BE2C (cell line): ENCODE measurements around the gene GSE1.

Source experiments
- DNase-seq: peaks from one replicate; pipeline ENCODE4 v3.0.0-alpha.2; 2020
- H3K27me3 ChIP-seq: fragments of 250-450 bp; sonication (Bioruptor Pico); 2 replicates; pipeline ENCODE4 v1.5.1; 2020; ENCODE audit warnings: mild to moderate bottlenecking
- H3K36me3 ChIP-seq: fragments of 250-450 bp; sonication (Bioruptor Pico); 2 replicates; pipeline ENCODE4 v1.5.1; 2020; ENCODE audit warnings: mild to moderate bottlenecking
- H3K4me1 ChIP-seq: fragments of 250-450 bp; sonication (Bioruptor Pico); 2 replicates; pipeline ENCODE4 v1.5.1; 2020
- H3K4me3 ChIP-seq: 2 replicates; pipeline ENCODE4 v1.5.1; 2011; ENCODE audit warnings: low read depth, low read length
- H3K9me3 ChIP-seq: fragments of 250-450 bp; sonication (Bioruptor Pico); 2 replicates; pipeline ENCODE4 v1.5.1; 2020
- CTCF ChIP-seq: IDR thresholded peaks from 2 replicates; pipeline ENCODE4 v1.5.1; 2012; ENCODE audit warnings: mild to moderate bottlenecking, low read depth, low read length

The GSE1 gene

GRCh38 chr16:85569615-85570212 lies 43.4 kb upstream of the GSE1 start:
- no peaks in the 10 kb centered on the region for H3K9me3 ChIP-seq
- no peak overlapping the region for H3K4me3 ChIP-seq
- H3K4me1 ChIP-seq, result peaks cover 12% of the 10 kb centered on the region
- TF ChIP-seq CTCF, result no peak
- DNase-seq, result no peak
- H3K27me3 ChIP-seq, result no peaks in the 10 kb centered on the region
- peaks cover 8% of the 10 kb centered on the region; the same call in 1 of the 2 replicates for H3K36me3 ChIP-seq

- H3K9me3 ChIP-seq, result no peaks in the 10 kb centered on the region
- no peak overlapping the region for H3K4me3 ChIP-seq
- DNase-seq, result no peak
Observed at GRCh38 chr16:85570213-85570734, 42.8 kb upstream of the GSE1 start.

GRCh38 chr16:85570735-85571562 lies 42.2 kb upstream of the GSE1 start:
- Histone ChIP-seq H3K4me3 (no peak overlapping the region), H3K36me3 (peaks cover 8% of the 10 kb centered on the region; the same call in 1 of the 2 replicates), H3K9me3 (no peaks in the 10 kb centered on the region), H3K27me3 (no peaks in the 10 kb centered on the region), H3K4me1 (peaks cover 20% of the 10 kb centered on the region)
- TF ChIP-seq CTCF, result no peak
- no peak for DNase-seq

More at GRCh38 chr16:85570213-85570734, 42.8 kb upstream of the GSE1 start:
- peaks cover 16% of the 10 kb centered on the region for H3K4me1 ChIP-seq
- H3K27me3 ChIP-seq, result no peaks in the 10 kb centered on the region
- peaks cover 8% of the 10 kb centered on the region; the same call in 1 of the 2 replicates for H3K36me3 ChIP-seq
- no peak for TF ChIP-seq CTCF

- Histone ChIP-seq H3K9me3 (no peaks in the 10 kb centered on the region), H3K4me3 (no peak overlapping the region), H3K4me1 (peaks cover 26% of the 10 kb centered on the region), H3K27me3 (no peaks in the 10 kb centered on the region), H3K36me3 (peaks cover 8% of the 10 kb centered on the region; the same call in 1 of the 2 replicates)
- no peak for DNase-seq
- no peak for TF ChIP-seq CTCF
Observed at GRCh38 chr16:85571563-85571812, 41.6 kb upstream of the GSE1 start.

GRCh38 chr16:85571813-85572619 lies 41.1 kb upstream of the GSE1 start:
- no peak for DNase-seq
- Histone ChIP-seq H3K27me3 (no peaks in the 10 kb centered on the region), H3K36me3 (0 out of 2 replicates have a peak, but pooled peaks cover 8% of the 10 kb centered on the region), H3K4me1 (peaks cover 31% of the 10 kb centered on the region), H3K4me3 (no peak overlapping the region), H3K9me3 (no peaks in the 10 kb centered on the region)
- no peak for TF ChIP-seq CTCF
